Measurements from ENCODE around the gene TMEM185A.

Gene TMEM185A

DNA sequence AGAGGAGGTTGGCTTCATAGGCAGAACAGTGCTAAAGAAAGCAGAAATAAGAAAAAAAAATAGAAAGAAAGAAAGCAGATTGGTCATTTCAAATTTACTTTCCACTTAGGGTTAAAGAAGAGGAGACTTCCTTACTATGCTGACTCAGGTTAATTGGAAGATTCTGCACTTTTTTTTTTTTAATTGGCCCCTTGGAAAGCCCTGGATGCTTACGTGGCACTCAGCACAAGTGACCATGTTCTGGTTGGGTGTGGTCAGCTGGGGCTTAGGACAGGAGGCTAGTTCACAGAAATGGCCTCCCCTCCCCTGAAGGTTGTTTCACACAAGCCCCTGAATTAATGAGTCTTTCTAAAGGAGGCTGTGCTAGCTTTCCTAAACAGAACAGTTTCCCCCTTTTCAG is 58.8 kb downstream of the TMEM185A start:
- no peak for DNase-seq (ENCODE audit: extremely low spot score)
- POLR2A ChIA-PET, result no interaction called here
- TF ChIP-seq, protein P1, sequence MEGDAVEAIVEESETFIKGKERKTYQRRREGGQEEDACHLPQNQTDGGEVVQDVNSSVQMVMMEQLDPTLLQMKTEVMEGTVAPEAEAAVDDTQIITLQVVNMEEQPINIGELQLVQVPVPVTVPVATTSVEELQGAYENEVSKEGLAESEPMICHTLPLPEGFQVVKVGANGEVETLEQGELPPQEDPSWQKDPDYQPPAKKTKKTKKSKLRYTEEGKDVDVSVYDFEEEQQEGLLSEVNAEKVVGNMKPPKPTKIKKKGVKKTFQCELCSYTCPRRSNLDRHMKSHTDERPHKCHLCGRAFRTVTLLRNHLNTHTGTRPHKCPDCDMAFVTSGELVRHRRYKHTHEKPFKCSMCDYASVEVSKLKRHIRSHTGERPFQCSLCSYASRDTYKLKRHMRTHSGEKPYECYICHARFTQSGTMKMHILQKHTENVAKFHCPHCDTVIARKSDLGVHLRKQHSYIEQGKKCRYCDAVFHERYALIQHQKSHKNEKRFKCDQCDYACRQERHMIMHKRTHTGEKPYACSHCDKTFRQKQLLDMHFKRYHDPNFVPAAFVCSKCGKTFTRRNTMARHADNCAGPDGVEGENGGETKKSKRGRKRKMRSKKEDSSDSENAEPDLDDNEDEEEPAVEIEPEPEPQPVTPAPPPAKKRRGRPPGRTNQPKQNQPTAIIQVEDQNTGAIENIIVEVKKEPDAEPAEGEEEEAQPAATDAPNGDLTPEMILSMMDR (IDR thresholded peaks at IDR 0.05; ENCODE audit: control extremely low read depth, extremely low read depth, low read depth, missing control alignments), result no peak
- CTCF ChIA-PET, result interaction anchor here (1.1 to 1.4 kb wide), 2 partner anchors 44 to 61 kb away, joined by 3 read pairs; no protein-coding TSS in a partner anchor

GRCh38 chrX:149571770-149572169 is 59.8 kb downstream of the TMEM185A start:
- TF ChIP-seq, protein P1 (IDR thresholded peaks at IDR 0.05; ENCODE audit: control extremely low read depth, extremely low read depth, low read depth, missing control alignments), result no peak
- ChIA-PET CTCF (interaction anchor here (1.1 to 1.4 kb wide), 2 partner anchors 43 to 60 kb away, joined by 3 read pairs; no protein-coding TSS in a partner anchor), POLR2A (no interaction called here)
- no peak for DNase-seq (ENCODE audit: extremely low spot score)

- TF ChIP-seq, protein P1 (IDR thresholded peaks at IDR 0.05; ENCODE audit: control extremely low read depth, extremely low read depth, low read depth, missing control alignments), result no peak
- POLR2A ChIA-PET, result no interaction called here
- no peak for DNase-seq (ENCODE audit: extremely low spot score)
- CTCF ChIA-PET, result no interaction called here
Measured at GRCh38 chrX:149570668-149571067, 60.9 kb downstream of the TMEM185A start.

- TF ChIP-seq, protein P1 (IDR thresholded peaks at IDR 0.05; ENCODE audit: control extremely low read depth, extremely low read depth, low read depth, missing control alignments), result no peak
- ChIA-PET CTCF (interaction anchor here (1.1 kb wide), 1 partner anchor 1436 kb away, joined by 3 read pairs; no protein-coding TSS in a partner anchor), POLR2A (interaction anchor here (2.0 kb wide), 1 partner anchor 29 kb away, joined by 9 read pairs; the partner anchor contains the start of gene EOLA1)
- DNase-seq (ENCODE audit: extremely low spot score), result no peak
Measured at GRCh38 chrX:149569770-149570169, 61.8 kb downstream of the TMEM185A start.

- ChIA-PET CTCF (no interaction called here), POLR2A (interaction anchor here (2.0 kb wide), 1 partner anchor 28 kb away, joined by 9 read pairs; the partner anchor contains the start of gene EOLA1)
- no peak for DNase-seq (ENCODE audit: extremely low spot score)
- TF ChIP-seq, protein P1 (IDR thresholded peaks at IDR 0.05; ENCODE audit: control extremely low read depth, extremely low read depth, low read depth, missing control alignments), result no peak
Measured at GRCh38 chrX:149568701-149569296, 62.8 kb downstream of the TMEM185A start.

DNA sequence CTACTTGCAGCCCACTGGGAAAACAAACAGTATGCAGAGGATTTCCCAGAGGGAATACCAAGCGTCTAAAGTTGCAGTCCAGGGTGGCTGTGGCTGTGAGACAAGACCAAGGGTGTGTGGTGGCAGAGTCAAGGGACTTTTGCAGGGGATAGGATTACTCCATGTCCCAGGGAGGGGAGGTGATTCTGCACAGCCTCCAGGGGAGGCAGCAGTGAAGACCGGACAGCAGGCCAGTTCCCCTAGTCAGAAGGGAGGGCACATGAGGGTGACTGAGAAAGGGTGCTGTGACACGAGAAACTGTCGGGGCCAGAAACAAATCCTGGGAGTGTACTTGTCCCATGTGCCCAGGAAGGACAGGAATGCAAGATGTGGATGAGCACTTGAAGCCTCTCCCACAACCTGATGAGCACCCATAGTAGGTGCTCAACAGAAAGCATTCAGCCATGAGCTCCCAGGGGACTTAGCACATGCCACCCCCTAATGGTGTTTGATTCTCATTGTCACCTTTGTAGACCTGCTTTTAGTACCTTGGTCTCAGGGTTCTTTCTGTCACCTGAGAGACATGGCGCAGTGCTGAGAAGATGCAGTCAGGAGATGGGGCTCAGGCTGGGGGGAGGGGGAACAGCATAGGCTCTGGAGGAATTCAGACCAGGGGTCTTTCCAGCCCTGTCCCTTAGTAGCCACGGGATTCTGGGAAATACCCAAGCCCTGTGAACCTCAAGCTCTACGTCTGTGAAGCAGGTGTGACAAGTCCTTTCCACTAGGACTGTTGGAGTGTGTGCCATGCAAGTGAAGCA is 63.8 kb downstream of the TMEM185A start:
- ChIA-PET POLR2A (no interaction called here), CTCF (no interaction called here)

More for the DNA sequence above, 63.8 kb downstream of the TMEM185A start:
- no peak for DNase-seq (ENCODE audit: extremely low spot score)
- TF ChIP-seq, protein P1 (IDR thresholded peaks at IDR 0.05; ENCODE audit: control extremely low read depth, extremely low read depth, low read depth, missing control alignments), result no peak

Data from GM10248 (cell line).